Nephron (organoid): ENCODE results near the gene A2ML1.

ENCODE experiments used
- H3K27ac Mint-ChIP-seq, 3 experiments: 2 replicates each; pipeline ENCODE4 v1.8.0; 2020; ENCODE audit warnings: mixed read lengths in 3 of 3, mild to moderate bottlenecking in 2 of 3, moderate library complexity in 1 of 3
- H3K27me3 Mint-ChIP-seq: 2 replicates; pipeline ENCODE4 v1.8.0; 2021; ENCODE audit warnings: low read depth, mild to moderate bottlenecking, moderate library complexity, mixed read lengths
- H3K36me3 Mint-ChIP-seq: 2 replicates; pipeline ENCODE4 v1.8.0; 2020; ENCODE audit warnings: low read depth, mixed read lengths
- H3K4me1 Mint-ChIP-seq: 2 replicates; pipeline ENCODE4 v1.8.0; 2020; ENCODE audit warnings: mixed read lengths
- H3K4me3 Mint-ChIP-seq, 3 experiments: 2 replicates each; pipeline ENCODE4 v1.8.0; 2020; ENCODE audit warnings: mild to moderate bottlenecking in 3 of 3, mixed read lengths in 3 of 3, moderate library complexity in 2 of 3
- H3K9me3 Mint-ChIP-seq: 2 replicates; pipeline ENCODE4 v1.8.0; 2020; ENCODE audit warnings: mixed read lengths
- TF ChIP-seq, protein P1 (sequence below), 3 experiments: fragments of 200-600 bp; sonication (generic); IDR thresholded peaks; one replicate each; pipeline ENCODE4 v1.5.0; 2021; ENCODE audit warnings: antibody characterized with exemption in 3 of 3; ENCODE audit not compliant: unreplicated experiment in 3 of 3

Gene A2ML1

DNA sequence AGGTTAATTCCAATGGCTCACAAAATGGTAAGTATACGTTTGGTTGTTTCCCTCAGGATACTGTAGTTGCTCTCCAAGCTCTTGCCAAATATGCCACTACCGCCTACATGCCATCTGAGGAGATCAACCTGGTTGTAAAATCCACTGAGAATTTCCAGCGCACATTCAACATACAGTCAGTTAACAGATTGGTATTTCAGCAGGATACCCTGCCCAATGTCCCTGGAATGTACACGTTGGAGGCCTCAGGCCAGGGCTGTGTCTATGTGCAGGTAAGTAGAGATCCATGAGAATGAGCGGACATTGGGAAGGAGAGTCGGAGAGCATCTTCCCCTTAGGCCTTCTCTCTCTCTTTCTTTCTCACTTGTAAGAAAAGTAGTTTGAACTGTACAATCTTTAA lies 45.4 kb downstream of the A2ML1 start:
- Mint-ChIP-seq H3K27me3 (no peaks in the 10 kb centered on the region), H3K4me3 (no peak overlapping the region), H3K27ac (no peak overlapping the region), H3K4me1 (no peaks in the 10 kb centered on the region), H3K36me3 (no peaks in the 10 kb centered on the region), H3K9me3 (no peaks in the 10 kb centered on the region)
- TF ChIP-seq, protein P1, sequence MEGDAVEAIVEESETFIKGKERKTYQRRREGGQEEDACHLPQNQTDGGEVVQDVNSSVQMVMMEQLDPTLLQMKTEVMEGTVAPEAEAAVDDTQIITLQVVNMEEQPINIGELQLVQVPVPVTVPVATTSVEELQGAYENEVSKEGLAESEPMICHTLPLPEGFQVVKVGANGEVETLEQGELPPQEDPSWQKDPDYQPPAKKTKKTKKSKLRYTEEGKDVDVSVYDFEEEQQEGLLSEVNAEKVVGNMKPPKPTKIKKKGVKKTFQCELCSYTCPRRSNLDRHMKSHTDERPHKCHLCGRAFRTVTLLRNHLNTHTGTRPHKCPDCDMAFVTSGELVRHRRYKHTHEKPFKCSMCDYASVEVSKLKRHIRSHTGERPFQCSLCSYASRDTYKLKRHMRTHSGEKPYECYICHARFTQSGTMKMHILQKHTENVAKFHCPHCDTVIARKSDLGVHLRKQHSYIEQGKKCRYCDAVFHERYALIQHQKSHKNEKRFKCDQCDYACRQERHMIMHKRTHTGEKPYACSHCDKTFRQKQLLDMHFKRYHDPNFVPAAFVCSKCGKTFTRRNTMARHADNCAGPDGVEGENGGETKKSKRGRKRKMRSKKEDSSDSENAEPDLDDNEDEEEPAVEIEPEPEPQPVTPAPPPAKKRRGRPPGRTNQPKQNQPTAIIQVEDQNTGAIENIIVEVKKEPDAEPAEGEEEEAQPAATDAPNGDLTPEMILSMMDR (IDR thresholded peaks at IDR 0.05; ENCODE audit: unreplicated experiment in 3 of 3) = no peak

DNA sequence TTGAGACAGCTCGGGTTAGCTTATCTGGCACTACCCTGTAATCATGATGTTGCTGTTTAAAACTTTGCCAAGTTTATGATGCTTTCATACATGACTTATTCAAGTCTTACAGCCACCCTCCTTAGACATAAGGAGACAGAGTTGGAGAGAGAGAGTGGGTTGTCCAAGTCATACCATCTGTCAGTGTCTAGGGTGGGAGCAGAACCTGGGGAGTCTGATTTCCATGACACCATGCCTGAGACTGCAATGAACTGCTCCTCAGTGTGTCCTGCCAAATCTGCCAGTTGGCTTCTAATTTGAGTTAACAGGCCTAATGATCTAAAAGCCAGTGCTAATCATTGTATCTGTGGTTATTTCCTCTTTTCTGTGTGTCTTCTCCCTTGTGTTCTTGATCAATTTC lies 48.2 kb downstream of the A2ML1 start:
- Mint-ChIP-seq H3K4me1 (no peaks in the 10 kb centered on the region), H3K36me3 (no peaks in the 10 kb centered on the region), H3K9me3 (no peaks in the 10 kb centered on the region), H3K27me3 (no peaks in the 10 kb centered on the region), H3K4me3 (no peak overlapping the region), H3K27ac (no peak overlapping the region)
- TF ChIP-seq, protein P1 (IDR thresholded peaks at IDR 0.05; ENCODE audit: unreplicated experiment in 3 of 3) = no peak

DNA sequence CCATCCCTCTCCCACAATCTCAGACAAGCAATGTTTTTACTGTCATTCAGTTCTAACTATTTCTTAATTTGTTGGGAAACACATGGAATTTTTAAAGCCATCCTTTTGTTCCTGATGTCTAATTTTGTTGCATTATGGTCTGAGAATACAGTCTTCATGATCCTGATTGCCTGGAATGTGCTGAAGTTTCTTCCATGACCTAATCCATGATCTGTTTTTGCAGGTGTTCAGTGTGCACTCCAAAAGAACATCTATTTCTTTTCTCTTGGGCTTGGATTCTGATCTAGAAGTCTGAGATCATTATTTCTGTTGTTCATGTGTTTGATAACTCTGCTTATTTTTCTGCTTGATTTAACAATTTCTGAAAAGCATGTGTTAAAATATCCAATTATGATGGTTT lies 48.6 kb downstream of the A2ML1 start:
- TF ChIP-seq, protein P1 (IDR thresholded peaks at IDR 0.05; ENCODE audit: unreplicated experiment in 3 of 3) = no peak
- no peaks in the 10 kb centered on the region for H3K27me3 Mint-ChIP-seq
- no peaks in the 10 kb centered on the region for H3K36me3 Mint-ChIP-seq
- no peak overlapping the region for H3K4me3 Mint-ChIP-seq
- H3K27ac Mint-ChIP-seq = no peak overlapping the region
- H3K9me3 Mint-ChIP-seq = no peaks in the 10 kb centered on the region
- H3K4me1 Mint-ChIP-seq = no peaks in the 10 kb centered on the region

DNA sequence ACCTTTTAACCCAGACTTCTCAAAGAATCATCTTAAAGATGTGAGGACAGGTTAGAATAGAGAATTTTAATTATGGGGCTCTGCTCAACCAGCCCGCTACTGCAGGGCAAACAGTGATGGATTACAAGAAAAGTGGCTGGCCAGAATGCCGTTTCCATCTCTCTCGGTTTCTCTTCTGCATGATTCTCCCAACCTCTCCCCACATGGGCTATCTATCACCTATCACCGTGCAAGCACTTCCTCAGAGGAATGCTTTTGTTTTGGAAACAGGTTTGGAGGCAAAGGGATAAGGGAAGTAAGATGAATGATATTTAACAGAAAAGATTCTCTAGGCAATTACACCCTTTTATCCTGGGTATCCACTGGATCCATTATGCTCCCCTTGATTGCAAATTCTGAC lies 54.5 kb downstream of the A2ML1 start:
- no peak overlapping the region for H3K4me3 Mint-ChIP-seq
- no peak overlapping the region for H3K27ac Mint-ChIP-seq
- TF ChIP-seq, protein P1 (IDR thresholded peaks at IDR 0.05; ENCODE audit: unreplicated experiment in 3 of 3) = no peak
- H3K27me3 Mint-ChIP-seq = peaks cover 1% of the 10 kb centered on the region
- H3K36me3 Mint-ChIP-seq = no peaks in the 10 kb centered on the region
- H3K4me1 Mint-ChIP-seq = no peaks in the 10 kb centered on the region
- H3K9me3 Mint-ChIP-seq = no peaks in the 10 kb centered on the region

DNA sequence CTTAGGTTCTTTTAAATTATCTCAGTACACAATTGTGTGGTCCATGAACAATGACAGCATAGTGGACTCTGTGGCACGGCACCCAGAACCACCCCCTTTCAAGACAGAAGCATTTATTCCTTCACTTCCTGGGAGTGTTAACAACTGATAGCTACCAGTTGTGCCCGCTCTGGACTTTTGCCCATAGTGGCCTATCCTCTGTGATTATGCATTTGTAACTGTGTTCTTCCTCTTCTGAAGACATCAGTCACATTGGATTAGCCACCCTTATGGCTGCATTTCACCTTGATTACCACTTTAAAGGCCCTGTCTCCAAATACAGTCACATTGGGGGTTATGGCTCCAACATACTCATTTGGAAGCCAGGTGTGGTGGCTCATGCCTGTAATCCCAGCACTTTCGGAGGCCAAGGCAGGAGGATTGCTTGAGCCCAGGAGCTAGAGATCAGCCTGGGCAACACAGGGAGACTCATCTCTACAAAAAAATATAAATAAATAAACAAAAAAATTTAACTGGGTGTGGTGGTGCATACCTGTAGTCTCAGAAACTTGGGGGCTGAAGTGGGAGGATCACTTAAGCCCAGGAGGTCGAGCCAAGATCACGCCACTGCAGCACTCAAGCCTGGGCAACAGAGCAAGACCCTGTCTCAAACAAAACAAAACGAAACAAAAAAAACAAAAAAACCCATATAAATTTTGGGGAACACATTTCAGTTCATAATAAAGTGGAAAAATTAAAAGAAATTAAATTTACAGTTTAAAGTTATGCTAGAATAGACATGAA lies 64.3 kb downstream of the A2ML1 start:
- Mint-ChIP-seq H3K4me3 (no peak overlapping the region), H3K4me1 (no peaks in the 10 kb centered on the region), H3K27ac (peak overlapping the region in 1 of 3 experiments; percentile 16), H3K9me3 (no peaks in the 10 kb centered on the region), H3K27me3 (peaks cover 4% of the 10 kb centered on the region), H3K36me3 (no peaks in the 10 kb centered on the region)
- TF ChIP-seq, protein P1 (IDR thresholded peaks at IDR 0.05; ENCODE audit: unreplicated experiment in 3 of 3) = no peak

DNA sequence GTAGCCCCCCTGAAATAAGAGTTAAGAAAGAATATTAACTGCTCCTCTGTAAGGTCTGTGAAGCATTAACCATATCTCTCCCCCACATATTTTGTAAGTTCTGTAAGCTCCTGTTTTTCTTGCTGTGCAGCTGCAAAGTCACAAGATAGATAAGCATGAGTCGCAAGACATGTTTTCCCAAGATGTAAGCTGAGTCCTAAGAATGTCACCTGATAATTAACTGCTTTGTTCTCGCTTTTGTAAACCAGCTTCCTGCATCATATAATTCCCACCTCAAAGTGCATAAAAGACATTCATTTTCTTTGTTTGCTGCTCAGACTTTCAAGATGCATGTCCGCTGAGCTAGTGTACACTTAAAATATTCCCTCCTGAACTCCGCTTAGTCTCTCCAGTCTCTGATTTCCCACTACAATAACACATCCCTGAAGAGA lies 64.9 kb downstream of the A2ML1 start:
- no peaks in the 10 kb centered on the region for H3K27me3 Mint-ChIP-seq
- H3K4me3 Mint-ChIP-seq = no peak overlapping the region
- H3K36me3 Mint-ChIP-seq = no peaks in the 10 kb centered on the region
- no peaks in the 10 kb centered on the region for H3K9me3 Mint-ChIP-seq
- H3K4me1 Mint-ChIP-seq = no peaks in the 10 kb centered on the region
- peak overlapping the region in 1 of 3 experiments; percentile 16 for H3K27ac Mint-ChIP-seq
- TF ChIP-seq, protein P1 (IDR thresholded peaks at IDR 0.05; ENCODE audit: unreplicated experiment in 3 of 3) = no peak
